GM12891 (cell line): Measurements from ENCODE around the gene C12orf50.

ENCODE experiments used
- PAX5 ChIP-seq: IDR thresholded peaks from 2 replicates; pipeline ENCODE4 v1.6.1; 2011; ENCODE audit warnings: low read length, moderate library complexity, mild to moderate bottlenecking; ENCODE audit not compliant: insufficient read depth, severe bottlenecking
- POLR2A ChIP-seq: IDR thresholded peaks from 2 replicates; pipeline ENCODE4 v1.6.1; 2011; ENCODE audit warnings: low read depth, low read length, control low read depth
- POLR2AphosphoS5 ChIP-seq: IDR thresholded peaks from 2 replicates; pipeline ENCODE4 v1.6.1; 2011; ENCODE audit warnings: low read depth, low read length, control low read depth
- POU2F2 ChIP-seq: IDR thresholded peaks from 2 replicates; pipeline ENCODE4 v1.6.1; 2011; ENCODE audit warnings: low read depth, mild to moderate bottlenecking, control low read depth, low read length, moderate library complexity
- SPI1 ChIP-seq: IDR thresholded peaks from 2 replicates; pipeline ENCODE4 v1.6.1; 2011; ENCODE audit warnings: low read depth, low read length, control low read depth
- TAF1 ChIP-seq: IDR thresholded peaks from 2 replicates; pipeline ENCODE4 v1.6.1; 2011; ENCODE audit warnings: low read depth, low read length, control low read depth

DNA sequence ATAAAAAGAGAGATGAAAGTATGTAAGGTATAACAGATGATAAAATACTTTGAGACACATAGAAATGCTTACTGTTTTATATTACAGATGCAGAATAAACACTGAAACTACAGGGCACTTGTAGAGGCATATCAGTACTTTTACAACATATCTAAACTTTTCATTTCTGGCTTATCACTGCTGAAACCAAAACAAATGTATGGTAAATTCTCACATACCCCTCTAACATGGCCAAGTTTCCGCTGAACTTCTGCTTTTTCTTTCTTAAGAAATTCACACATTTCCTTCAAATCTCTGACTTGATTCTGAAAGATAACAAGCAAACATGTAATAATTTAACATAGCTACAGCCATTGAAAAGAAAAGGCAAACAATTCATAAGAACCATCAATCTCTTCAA, 33.3 kb upstream of the C12orf50 start:
- TF ChIP-seq POLR2AphosphoS5 (no peak), POLR2A (no peak), TAF1 (no peak), POU2F2 (no peak), SPI1 (peak; percentile 11; the same call in 1 of the 2 replicates), PAX5 (no peak)
